Spleen (tissue), 7 donors: ENCODE data around the gene VANGL1.

Experiments
- CTCF ChIP-seq, 11 experiments: fragments of 200-600 bp in 7 of 11; fragments of 450-650 bp in 4 of 11; sonication (generic) in 4 of 11; IDR thresholded peaks in 8 of 11; conservative IDR thresholded peaks in 3 of 11; 1 replicate in 7 of 11; 2 replicates in 4 of 11; pipeline versions ENCODE4 v1.4.0 to v1.8.0; 2016 to 2021; ENCODE audit warnings: antibody characterized with exemption in 11 of 11, inconsistent platforms in 4 of 11, mild to moderate bottlenecking in 1 of 11
- POLR2A ChIP-seq, 3 donors: fragments of 450-650 bp; IDR thresholded peaks; one replicate each; pipeline ENCODE4 v1.5.1; 2017; ENCODE audit warnings: antibody characterized with exemption in 3 of 3, mild to moderate bottlenecking in 1 of 3
- donor health status: DM: no; HTN: no; CAD: no; lungs with moderate emphysema.
- donor health status: DM: no; HTN: no; CAD: no.
- donor health status: DM: no; HTN: no; CAD: no.

GRCh38 chr1:115701090-115701489, 59.3 kb downstream of the VANGL1 start:
- TF ChIP-seq CTCF (IDR thresholded peaks at IDR 0.05 in 8 of 11, conservative IDR thresholded peaks at IDR 0.05 in 3 of 11) (no peak), POLR2A (IDR thresholded peaks at IDR 0.05) (no peak)
